ENCODE data around the gene TANK. TPM values are rescaled to one million over a fixed set of nuclear protein-coding genes. Genes with fewer than 3 reads are reported as not detected.

TANK gene
- total and polyA plus RNA-seq, 2 donors (not counting 3 experiments of a cell fraction or from before 2014, with no cell fraction given) = 33.3 to 83.2 TPM

- ChIA-PET CTCF (interaction anchor here (0.9 kb wide), 1 partner anchor 95 kb away, joined by 4 read pairs; no protein-coding TSS in a partner anchor), POLR2A (no interaction called here)
- H3K9ac ChIP-seq (replicated peaks; ENCODE audit: extremely low read depth, insufficient read depth, low read length) = no peak overlapping the region
- TF ChIP-seq EZH2 (IDR thresholded peaks at IDR 0.05; ENCODE audit: borderline replicate concordance, low read depth, low read length, severe bottlenecking) = no peak
- TF ChIP-seq FOS (IDR thresholded peaks at IDR 0.05; ENCODE audit: borderline replicate concordance, insufficient read depth, low read length) = no peak
- TF ChIP-seq JUN (IDR thresholded peaks at IDR 0.05; ENCODE audit: borderline replicate concordance, insufficient read depth, insufficient read length, low read depth) = no peak
- no peak for TF ChIP-seq MAX (IDR thresholded peaks at IDR 0.05; ENCODE audit: insufficient read depth, insufficient read length)
- no peak for TF ChIP-seq POLR2AphosphoS5 (IDR thresholded peaks at IDR 0.05; ENCODE audit: insufficient read depth, low read depth, low read length)
- TF ChIP-seq GATA2 (IDR thresholded peaks at IDR 0.05; ENCODE audit: insufficient read depth, insufficient read length, low read depth, low read length) = no peak
- TF ChIP-seq MYC (IDR thresholded peaks at IDR 0.05; ENCODE audit: low read depth, low read length) = no peak
- peaks cover 18% of the 10 kb centered on the region for H3K4me1 ChIP-seq (ENCODE audit: control insufficient read depth, extremely low read depth, insufficient read depth, low read length)
- FAIRE-seq (no peak), DNase-seq (ENCODE audit: low read depth, low spot score) (no peak)
- H3K27me3 ChIP-seq (ENCODE audit: control insufficient read depth in 2 of 2, insufficient read depth in 2 of 2, low read length in 2 of 2) = no peaks in the 10 kb centered on the region
- H3K36me3 ChIP-seq (ENCODE audit: control insufficient read depth in 2 of 2, extremely low read depth in 1 of 2, insufficient read depth in 2 of 2, low read length in 2 of 2) = peaks cover 0 to 3% of the 10 kb centered on the region in 2 experiments
- no peaks in the 10 kb centered on the region for H3K9me3 ChIP-seq (replicated peaks; ENCODE audit: control insufficient read depth, insufficient read depth, low read length)
- peaks cover 32% of the 10 kb centered on the region for H3K79me2 ChIP-seq (ENCODE audit: control insufficient read depth, insufficient read depth, low read length)
- H3K27ac ChIP-seq (ENCODE audit: insufficient read depth, low read depth, low read length) = no peak overlapping the region
- no peak overlapping the region for H3K4me3 ChIP-seq (replicated peaks in 1 of 3; ENCODE audit: insufficient read depth in 1 of 3, low read depth in 1 of 3, low read length in 3 of 3)
- BruUV-seq (replicated peaks) = no TSS peak
- dilution Hi-C loops (cut with MboI; ENCODE audit: extremely low pct_ligation_motif_present, low sequenced_read_pairs) (no loop called here), intact Hi-C loops (cut with micrococcal nuclease) (no loop called here)
- no peak overlapping the region for H2AFZ ChIP-seq (ENCODE audit: low read depth, low read length)
- H4K20me1 ChIP-seq (replicated peaks; ENCODE audit: control insufficient read depth, extremely low read depth, insufficient read depth, low read length) = no peaks in the 10 kb centered on the region
- no peaks in the 10 kb centered on the region for H3K9me1 ChIP-seq (replicated peaks; ENCODE audit: control insufficient read depth, extremely low read depth, insufficient read depth, low read length)
- H3K4me2 ChIP-seq (ENCODE audit: insufficient read depth, low read length) = no peak overlapping the region
Measured at GRCh38 chr2:161158882-161159281, 1.3 kb upstream of the TANK start.
